ENCODE data around the gene TUBGCP6. TPM values are rescaled to one million over a fixed set of nuclear protein-coding genes. Genes with fewer than 3 reads are reported as not detected.
A peak's percentile ranks its signal among the peaks of the same experiment; 100 is the strongest.

Gene TUBGCP6
- total and polyA plus RNA-seq, 2 experiments from 2014 or later: 18.6 to 47.1 TPM

DNA sequence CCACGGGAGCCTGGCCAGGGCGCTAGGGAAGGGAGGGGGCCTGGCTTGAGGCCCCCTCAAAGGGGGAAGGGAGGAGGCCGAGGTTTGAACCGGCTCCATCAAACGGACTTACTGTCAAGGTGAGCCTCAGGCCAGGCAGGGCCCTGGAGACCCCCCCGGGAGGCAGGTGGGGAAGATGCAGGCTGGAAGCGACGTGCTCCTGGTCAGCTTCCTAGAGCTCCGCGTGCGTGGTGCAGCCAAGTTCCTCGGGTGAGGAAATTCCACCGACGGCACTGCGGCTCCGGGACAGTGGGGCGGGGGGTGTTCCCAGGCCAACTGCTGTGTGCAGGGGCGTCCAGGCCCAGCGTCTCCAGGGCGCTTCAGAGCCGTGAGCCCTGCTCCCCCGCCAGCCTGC lies 66.4 kb downstream of the TUBGCP6 start:
- Histone ChIP-seq H3K4me2 (no peak overlapping the region; the same call in 1 of the 2 replicates), H3K27me3 (ENCODE audit: insufficient read depth) (no peaks in the 10 kb centered on the region), H3K36me3 (ENCODE audit: insufficient read depth) (no peaks in the 10 kb centered on the region), H3K4me1 (ENCODE audit: insufficient read depth) (no peaks in the 10 kb centered on the region), H3K27ac (ENCODE audit: low read depth) (no peak overlapping the region), H3K4me3 (no peak overlapping the region), H3K9me2 (ENCODE audit: insufficient read depth) (no peaks in the 10 kb centered on the region), H4K20me1 (replicated peaks; ENCODE audit: insufficient read depth) (no peaks in the 10 kb centered on the region), H3F3A (replicated peaks; ENCODE audit: low read depth) (no peaks in the 10 kb centered on the region), H2AFZ (no peak overlapping the region), H3K79me2 (replicated peaks; ENCODE audit: insufficient read depth) (no peaks in the 10 kb centered on the region)
- Mint-ChIP-seq H3K9me3 (no peaks in the 10 kb centered on the region), H3K36me3 (ENCODE audit: low read depth) (peaks cover 4% of the 10 kb centered on the region; the same call in 1 of the 3 replicates), H3K27ac (no peak overlapping the region), H3K4me1 (peaks cover 2% of the 10 kb centered on the region; the same call in 1 of the 3 replicates), H3K27me3 (ENCODE audit: insufficient read depth, low read depth, poor library complexity) (peaks cover 17% of the 10 kb centered on the region), H3K4me3 (no peak overlapping the region)
- TF ChIP-seq EZH2phosphoT487 (IDR thresholded peaks at IDR 0.05; ENCODE audit: unreplicated experiment) (no peak), CREB1 (CRISPR knock-in tag; IDR thresholded peaks at IDR 0.05; ENCODE audit: low read depth) (no peak), JUNB (IDR thresholded peaks at IDR 0.05; ENCODE audit: unreplicated experiment) (no peak), POLR2AphosphoS5 (IDR thresholded peaks at IDR 0.05; ENCODE audit: low read depth) (no peak), ZNF331 (CRISPR knock-in tag; IDR thresholded peaks at IDR 0.05; ENCODE audit: low read depth) (no peak), EZH2 (IDR thresholded peaks at IDR 0.05; ENCODE audit: low read depth, unreplicated experiment) (no peak), ZNF114 (CRISPR knock-in tag; IDR thresholded peaks at IDR 0.05) (no peak), STAT1 (IDR thresholded peaks at IDR 0.05; ENCODE audit: unreplicated experiment) (no peak), NANOG (IDR thresholded peaks at IDR 0.05; ENCODE audit: borderline replicate concordance) (no peak)
- TF ChIP-seq, protein P1, sequence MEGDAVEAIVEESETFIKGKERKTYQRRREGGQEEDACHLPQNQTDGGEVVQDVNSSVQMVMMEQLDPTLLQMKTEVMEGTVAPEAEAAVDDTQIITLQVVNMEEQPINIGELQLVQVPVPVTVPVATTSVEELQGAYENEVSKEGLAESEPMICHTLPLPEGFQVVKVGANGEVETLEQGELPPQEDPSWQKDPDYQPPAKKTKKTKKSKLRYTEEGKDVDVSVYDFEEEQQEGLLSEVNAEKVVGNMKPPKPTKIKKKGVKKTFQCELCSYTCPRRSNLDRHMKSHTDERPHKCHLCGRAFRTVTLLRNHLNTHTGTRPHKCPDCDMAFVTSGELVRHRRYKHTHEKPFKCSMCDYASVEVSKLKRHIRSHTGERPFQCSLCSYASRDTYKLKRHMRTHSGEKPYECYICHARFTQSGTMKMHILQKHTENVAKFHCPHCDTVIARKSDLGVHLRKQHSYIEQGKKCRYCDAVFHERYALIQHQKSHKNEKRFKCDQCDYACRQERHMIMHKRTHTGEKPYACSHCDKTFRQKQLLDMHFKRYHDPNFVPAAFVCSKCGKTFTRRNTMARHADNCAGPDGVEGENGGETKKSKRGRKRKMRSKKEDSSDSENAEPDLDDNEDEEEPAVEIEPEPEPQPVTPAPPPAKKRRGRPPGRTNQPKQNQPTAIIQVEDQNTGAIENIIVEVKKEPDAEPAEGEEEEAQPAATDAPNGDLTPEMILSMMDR (conservative IDR thresholded peaks at IDR 0.05; ENCODE audit: low read depth in 2 of 2): no peak
- TF ChIP-seq, protein P2, sequence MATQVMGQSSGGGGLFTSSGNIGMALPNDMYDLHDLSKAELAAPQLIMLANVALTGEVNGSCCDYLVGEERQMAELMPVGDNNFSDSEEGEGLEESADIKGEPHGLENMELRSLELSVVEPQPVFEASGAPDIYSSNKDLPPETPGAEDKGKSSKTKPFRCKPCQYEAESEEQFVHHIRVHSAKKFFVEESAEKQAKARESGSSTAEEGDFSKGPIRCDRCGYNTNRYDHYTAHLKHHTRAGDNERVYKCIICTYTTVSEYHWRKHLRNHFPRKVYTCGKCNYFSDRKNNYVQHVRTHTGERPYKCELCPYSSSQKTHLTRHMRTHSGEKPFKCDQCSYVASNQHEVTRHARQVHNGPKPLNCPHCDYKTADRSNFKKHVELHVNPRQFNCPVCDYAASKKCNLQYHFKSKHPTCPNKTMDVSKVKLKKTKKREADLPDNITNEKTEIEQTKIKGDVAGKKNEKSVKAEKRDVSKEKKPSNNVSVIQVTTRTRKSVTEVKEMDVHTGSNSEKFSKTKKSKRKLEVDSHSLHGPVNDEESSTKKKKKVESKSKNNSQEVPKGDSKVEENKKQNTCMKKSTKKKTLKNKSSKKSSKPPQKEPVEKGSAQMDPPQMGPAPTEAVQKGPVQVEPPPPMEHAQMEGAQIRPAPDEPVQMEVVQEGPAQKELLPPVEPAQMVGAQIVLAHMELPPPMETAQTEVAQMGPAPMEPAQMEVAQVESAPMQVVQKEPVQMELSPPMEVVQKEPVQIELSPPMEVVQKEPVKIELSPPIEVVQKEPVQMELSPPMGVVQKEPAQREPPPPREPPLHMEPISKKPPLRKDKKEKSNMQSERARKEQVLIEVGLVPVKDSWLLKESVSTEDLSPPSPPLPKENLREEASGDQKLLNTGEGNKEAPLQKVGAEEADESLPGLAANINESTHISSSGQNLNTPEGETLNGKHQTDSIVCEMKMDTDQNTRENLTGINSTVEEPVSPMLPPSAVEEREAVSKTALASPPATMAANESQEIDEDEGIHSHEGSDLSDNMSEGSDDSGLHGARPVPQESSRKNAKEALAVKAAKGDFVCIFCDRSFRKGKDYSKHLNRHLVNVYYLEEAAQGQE (IDR thresholded peaks at IDR 0.05; ENCODE audit: unreplicated experiment): no peak
- TF ChIP-seq, protein P3, sequence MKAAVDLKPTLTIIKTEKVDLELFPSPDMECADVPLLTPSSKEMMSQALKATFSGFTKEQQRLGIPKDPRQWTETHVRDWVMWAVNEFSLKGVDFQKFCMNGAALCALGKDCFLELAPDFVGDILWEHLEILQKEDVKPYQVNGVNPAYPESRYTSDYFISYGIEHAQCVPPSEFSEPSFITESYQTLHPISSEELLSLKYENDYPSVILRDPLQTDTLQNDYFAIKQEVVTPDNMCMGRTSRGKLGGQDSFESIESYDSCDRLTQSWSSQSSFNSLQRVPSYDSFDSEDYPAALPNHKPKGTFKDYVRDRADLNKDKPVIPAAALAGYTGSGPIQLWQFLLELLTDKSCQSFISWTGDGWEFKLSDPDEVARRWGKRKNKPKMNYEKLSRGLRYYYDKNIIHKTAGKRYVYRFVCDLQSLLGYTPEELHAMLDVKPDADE (IDR thresholded peaks at IDR 0.05): no peak
- TF ChIP-seq, protein P4, sequence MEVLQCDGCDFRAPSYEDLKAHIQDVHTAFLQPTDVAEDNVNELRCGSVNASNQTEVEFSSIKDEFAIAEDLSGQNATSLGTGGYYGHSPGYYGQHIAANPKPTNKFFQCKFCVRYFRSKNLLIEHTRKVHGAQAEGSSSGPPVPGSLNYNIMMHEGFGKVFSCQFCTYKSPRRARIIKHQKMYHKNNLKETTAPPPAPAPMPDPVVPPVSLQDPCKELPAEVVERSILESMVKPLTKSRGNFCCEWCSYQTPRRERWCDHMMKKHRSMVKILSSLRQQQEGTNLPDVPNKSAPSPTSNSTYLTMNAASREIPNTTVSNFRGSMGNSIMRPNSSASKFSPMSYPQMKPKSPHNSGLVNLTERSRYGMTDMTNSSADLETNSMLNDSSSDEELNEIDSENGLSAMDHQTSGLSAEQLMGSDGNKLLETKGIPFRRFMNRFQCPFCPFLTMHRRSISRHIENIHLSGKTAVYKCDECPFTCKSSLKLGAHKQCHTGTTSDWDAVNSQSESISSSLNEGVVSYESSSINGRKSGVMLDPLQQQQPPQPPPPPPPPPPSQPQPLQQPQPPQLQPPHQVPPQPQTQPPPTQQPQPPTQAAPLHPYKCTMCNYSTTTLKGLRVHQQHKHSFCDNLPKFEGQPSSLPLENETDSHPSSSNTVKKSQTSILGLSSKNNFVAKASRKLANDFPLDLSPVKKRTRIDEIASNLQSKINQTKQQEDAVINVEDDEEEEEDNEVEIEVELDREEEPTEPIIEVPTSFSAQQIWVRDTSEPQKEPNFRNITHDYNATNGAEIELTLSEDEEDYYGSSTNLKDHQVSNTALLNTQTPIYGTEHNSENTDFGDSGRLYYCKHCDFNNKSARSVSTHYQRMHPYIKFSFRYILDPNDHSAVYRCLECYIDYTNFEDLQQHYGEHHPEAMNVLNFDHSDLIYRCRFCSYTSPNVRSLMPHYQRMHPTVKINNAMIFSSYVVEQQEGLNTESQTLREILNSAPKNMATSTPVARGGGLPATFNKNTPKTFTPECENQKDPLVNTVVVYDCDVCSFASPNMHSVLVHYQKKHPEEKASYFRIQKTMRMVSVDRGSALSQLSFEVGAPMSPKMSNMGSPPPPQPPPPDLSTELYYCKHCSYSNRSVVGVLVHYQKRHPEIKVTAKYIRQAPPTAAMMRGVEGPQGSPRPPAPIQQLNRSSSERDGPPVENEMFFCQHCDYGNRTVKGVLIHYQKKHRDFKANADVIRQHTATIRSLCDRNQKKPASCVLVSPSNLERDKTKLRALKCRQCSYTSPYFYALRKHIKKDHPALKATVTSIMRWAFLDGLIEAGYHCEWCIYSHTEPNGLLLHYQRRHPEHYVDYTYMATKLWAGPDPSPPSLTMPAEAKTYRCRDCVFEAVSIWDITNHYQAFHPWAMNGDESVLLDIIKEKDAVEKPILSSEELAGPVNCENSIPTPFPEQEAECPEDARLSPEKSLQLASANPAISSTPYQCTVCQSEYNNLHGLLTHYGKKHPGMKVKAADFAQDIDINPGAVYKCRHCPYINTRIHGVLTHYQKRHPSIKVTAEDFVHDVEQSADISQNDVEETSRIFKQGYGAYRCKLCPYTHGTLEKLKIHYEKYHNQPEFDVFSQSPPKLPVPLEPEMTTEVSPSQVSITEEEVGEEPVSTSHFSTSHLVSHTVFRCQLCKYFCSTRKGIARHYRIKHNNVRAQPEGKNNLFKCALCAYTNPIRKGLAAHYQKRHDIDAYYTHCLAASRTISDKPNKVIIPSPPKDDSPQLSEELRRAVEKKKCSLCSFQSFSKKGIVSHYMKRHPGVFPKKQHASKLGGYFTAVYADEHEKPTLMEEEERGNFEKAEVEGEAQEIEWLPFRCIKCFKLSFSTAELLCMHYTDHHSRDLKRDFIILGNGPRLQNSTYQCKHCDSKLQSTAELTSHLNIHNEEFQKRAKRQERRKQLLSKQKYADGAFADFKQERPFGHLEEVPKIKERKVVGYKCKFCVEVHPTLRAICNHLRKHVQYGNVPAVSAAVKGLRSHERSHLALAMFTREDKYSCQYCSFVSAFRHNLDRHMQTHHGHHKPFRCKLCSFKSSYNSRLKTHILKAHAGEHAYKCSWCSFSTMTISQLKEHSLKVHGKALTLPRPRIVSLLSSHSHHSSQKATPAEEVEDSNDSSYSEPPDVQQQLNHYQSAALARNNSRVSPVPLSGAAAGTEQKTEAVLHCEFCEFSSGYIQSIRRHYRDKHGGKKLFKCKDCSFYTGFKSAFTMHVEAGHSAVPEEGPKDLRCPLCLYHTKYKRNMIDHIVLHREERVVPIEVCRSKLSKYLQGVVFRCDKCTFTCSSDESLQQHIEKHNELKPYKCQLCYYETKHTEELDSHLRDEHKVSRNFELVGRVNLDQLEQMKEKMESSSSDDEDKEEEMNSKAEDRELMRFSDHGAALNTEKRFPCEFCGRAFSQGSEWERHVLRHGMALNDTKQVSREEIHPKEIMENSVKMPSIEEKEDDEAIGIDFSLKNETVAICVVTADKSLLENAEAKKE (CRISPR knock-in tag; IDR thresholded peaks at IDR 0.05): no peak
- ATAC-seq (peak; percentile 8; the same call in 2 of the 3 replicates), DNase-seq (ENCODE audit: low spot score) (peak; percentile 28)
